ENCODE results near the gene MYL12A.

- TF ChIP-seq CTCF (IDR thresholded peaks at IDR 0.05) (no peak), POLR2A (IDR thresholded peaks at IDR 0.05) (no peak)
These were observed 34.9 kb upstream of the MYL12A start for GRCh38 chr18:3212657-3213056.

All from esophagus squamous epithelium (tissue), 4 donors.